WTC11 (cell line): ENCODE data around the gene DUSP1. TPM values are rescaled to one million over a fixed set of nuclear protein-coding genes. Genes with fewer than 3 reads are reported as not detected.

Experiments
- ATAC-seq: fragments of 200-7000 bp; cut with Tn5 transposase; 2 replicates; pipeline ENCODE4 v1.10.0; 2021; ENCODE audit warnings: mild to moderate bottlenecking, moderate library complexity
- CTCF ChIA-PET: fragments of 300-600 bp; sonication (Branson Sonifier 250); formaldehyde crosslinking; loops from one replicate; lab custom pipeline; 2021; ENCODE audit warnings: antibody characterized with exemption; lab: Charles Lee
- POLR2A ChIA-PET: fragments of 350-600 bp; sonication (Branson Sonifier 250); formaldehyde crosslinking; loops from one replicate; lab custom pipeline; 2021; ENCODE audit warnings: antibody characterized with exemption; lab: Charles Lee
- DNase-seq: peaks from one replicate; pipeline ENCODE4 v3.0.0; 2021; ENCODE audit warnings: low spot score
- H3K27ac Mint-ChIP-seq: 2 replicates; pipeline ENCODE4 v1.8.0; 2021; ENCODE audit warnings: mixed read lengths
- H3K27me3 Mint-ChIP-seq: 2 replicates; pipeline ENCODE4 v1.8.0; 2021; ENCODE audit warnings: low read depth, mild to moderate bottlenecking, moderate library complexity, mixed read lengths
- H3K36me3 Mint-ChIP-seq: 2 replicates; pipeline ENCODE4 v1.8.0; 2021; ENCODE audit warnings: mixed read lengths
- H3K4me1 Mint-ChIP-seq: 2 replicates; pipeline ENCODE4 v1.8.0; 2022; ENCODE audit warnings: mixed read lengths
- H3K4me3 Mint-ChIP-seq: 2 replicates; pipeline ENCODE4 v1.8.0; 2021; ENCODE audit warnings: mild to moderate bottlenecking, moderate library complexity, mixed read lengths
- H3K9me3 Mint-ChIP-seq: 2 replicates; pipeline ENCODE4 v1.8.0; 2021; ENCODE audit warnings: mixed read lengths
- CREB1 ChIP-seq: sonication (generic); formaldehyde crosslinking; IDR thresholded peaks from 2 replicates; pipeline ENCODE4 v1.8.0; 2023; ENCODE audit warnings: mild to moderate bottlenecking, missing genetic modification reagents
- ETV6 ChIP-seq: sonication (generic); formaldehyde crosslinking; IDR thresholded peaks from 2 replicates; pipeline ENCODE4 v1.8.1; 2022; ENCODE audit warnings: mild to moderate bottlenecking, missing genetic modification reagents
- FOXJ3 ChIP-seq: sonication (generic); formaldehyde crosslinking; IDR thresholded peaks from 2 replicates; pipeline ENCODE4 v1.9.0; 2021; ENCODE audit warnings: missing genetic modification reagents, mild to moderate bottlenecking, borderline replicate concordance
- FOXK1 ChIP-seq: sonication (generic); formaldehyde crosslinking; IDR thresholded peaks from 2 replicates; pipeline ENCODE4 v1.8.0; 2022; ENCODE audit warnings: mild to moderate bottlenecking, moderate library complexity, missing genetic modification reagents
- HMGA2 ChIP-seq: fragments of 250-450 bp; sonication (Bioruptor Pico); IDR thresholded peaks from 2 replicates; pipeline ENCODE4 v1.4.0; 2021; ENCODE audit warnings: mild to moderate bottlenecking, moderate library complexity
- HMGXB4 ChIP-seq: sonication (generic); formaldehyde crosslinking; IDR thresholded peaks from 2 replicates; pipeline ENCODE4 v1.8.1; 2023; ENCODE audit warnings: mild to moderate bottlenecking, moderate library complexity, missing genetic modification reagents
- JAZF1 ChIP-seq: fragments of 250-450 bp; sonication (Bioruptor Pico); IDR thresholded peaks from 2 replicates; pipeline ENCODE4 v1.9.0; 2021; ENCODE audit warnings: moderate library complexity, mild to moderate bottlenecking, inconsistent platforms
- MLX ChIP-seq: sonication (generic); formaldehyde crosslinking; IDR thresholded peaks from 2 replicates; pipeline ENCODE4 v1.8.1; 2023; ENCODE audit warnings: mild to moderate bottlenecking, missing genetic modification reagents, moderate library complexity
- MYBL2 ChIP-seq: sonication (generic); formaldehyde crosslinking; IDR thresholded peaks from 2 replicates; pipeline ENCODE4 v1.8.1; 2023; ENCODE audit warnings: mild to moderate bottlenecking, moderate library complexity, missing genetic modification reagents
- NFE2L1 ChIP-seq: sonication (generic); formaldehyde crosslinking; IDR thresholded peaks from 2 replicates; pipeline ENCODE4 v1.8.1; 2023; ENCODE audit warnings: missing genetic modification reagents
- NR1H2 ChIP-seq: sonication (generic); formaldehyde crosslinking; IDR thresholded peaks from 2 replicates; pipeline ENCODE4 v1.9.0; 2021; ENCODE audit warnings: mild to moderate bottlenecking, moderate library complexity, missing genetic modification reagents
- PREB ChIP-seq: sonication (generic); formaldehyde crosslinking; IDR thresholded peaks from 2 replicates; pipeline ENCODE4 v1.8.1; 2022; ENCODE audit warnings: mild to moderate bottlenecking, missing genetic modification reagents, moderate library complexity, borderline replicate concordance
- RORB ChIP-seq: fragments of 250-450 bp; sonication (Bioruptor Pico); IDR thresholded peaks from 2 replicates; pipeline ENCODE4 v1.9.0; 2021; ENCODE audit warnings: mild to moderate bottlenecking
- TCF7 ChIP-seq: sonication (generic); formaldehyde crosslinking; IDR thresholded peaks from 2 replicates; pipeline ENCODE4 v1.8.0; 2022; ENCODE audit warnings: mild to moderate bottlenecking, low read depth, missing genetic modification reagents, moderate library complexity
- ZNF121 ChIP-seq: sonication (generic); formaldehyde crosslinking; IDR thresholded peaks from 2 replicates; pipeline ENCODE4 v1.8.0; 2023; ENCODE audit warnings: missing genetic modification reagents
- ZNF138 ChIP-seq: sonication (generic); formaldehyde crosslinking; conservative IDR thresholded peaks from 2 replicates; pipeline ENCODE4 v1.8.1; 2022; ENCODE audit warnings: mild to moderate bottlenecking, moderate library complexity, missing genetic modification reagents
- ZNF416 ChIP-seq: fragments of 250-450 bp; sonication (Bioruptor Pico); IDR thresholded peaks from 2 replicates; pipeline ENCODE4 v1.9.0; 2021; ENCODE audit warnings: mild to moderate bottlenecking, inconsistent platforms
- total RNA-seq: library from RNA; stranded (reverse); gene quantifications from 3 replicates; pipeline ENCODE4 v1.2.3, GENCODE V29; 2021
- TF ChIP-seq, protein P1 (sequence below): sonication (generic); formaldehyde crosslinking; IDR thresholded peaks from 2 replicates; pipeline ENCODE4 v1.8.1; 2022; ENCODE audit warnings: mild to moderate bottlenecking, moderate library complexity, missing genetic modification reagents
- TF ChIP-seq, protein P2 (sequence below): sonication (generic); formaldehyde crosslinking; IDR thresholded peaks from 2 replicates; pipeline ENCODE4 v1.8.0; 2022; ENCODE audit warnings: mild to moderate bottlenecking, missing genetic modification reagents
- TF ChIP-seq, protein P3 (sequence below): sonication (generic); formaldehyde crosslinking; IDR thresholded peaks from 2 replicates; pipeline ENCODE4 v1.8.1; 2023; ENCODE audit warnings: mild to moderate bottlenecking, missing genetic modification reagents, borderline replicate concordance
- TF ChIP-seq, protein P4 (sequence below): fragments of 250-450 bp; sonication (Bioruptor Pico); IDR thresholded peaks from 2 replicates; pipeline ENCODE4 v1.9.0; 2021; ENCODE audit warnings: mild to moderate bottlenecking

Gene DUSP1
- total RNA-seq, 1 experiment from 2014 or later: 9.5 TPM

GRCh38 chr5:172797771-172798191 is 26.8 kb upstream of the DUSP1 start (continued):
- TF ChIP-seq NR1H2: no peak
- no peak for TF ChIP-seq ZNF416 (CRISPR knock-in tag)
- no peak for TF ChIP-seq NFE2L1 (CRISPR knock-in tag)
- TF ChIP-seq, protein P1, sequence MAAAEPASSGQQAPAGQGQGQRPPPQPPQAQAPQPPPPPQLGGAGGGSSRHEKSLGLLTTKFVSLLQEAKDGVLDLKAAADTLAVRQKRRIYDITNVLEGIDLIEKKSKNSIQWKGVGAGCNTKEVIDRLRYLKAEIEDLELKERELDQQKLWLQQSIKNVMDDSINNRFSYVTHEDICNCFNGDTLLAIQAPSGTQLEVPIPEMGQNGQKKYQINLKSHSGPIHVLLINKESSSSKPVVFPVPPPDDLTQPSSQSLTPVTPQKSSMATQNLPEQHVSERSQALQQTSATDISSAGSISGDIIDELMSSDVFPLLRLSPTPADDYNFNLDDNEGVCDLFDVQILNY: no peak
- TF ChIP-seq FOXJ3 (CRISPR knock-in tag): no peak
- TF ChIP-seq, all 79 proteins: peak for 0

GRCh38 chr5:172796306-172796705 is 25.3 kb upstream of the DUSP1 start:
- no peak for DNase-seq
- peaks cover 8% of the 10 kb centered on the region for H3K4me1 Mint-ChIP-seq
- ChIA-PET CTCF (no interaction called here), POLR2A (no interaction called here)
- peaks cover 5% of the 10 kb centered on the region; the same call in 1 of the 2 replicates for H3K27me3 Mint-ChIP-seq
- no peak for ATAC-seq
- no peak overlapping the region for H3K4me3 Mint-ChIP-seq
- H3K27ac Mint-ChIP-seq: no peak overlapping the region
- TF ChIP-seq MYBL2 (CRISPR knock-in tag) (no peak), ETV6 (CRISPR knock-in tag) (no peak), ZNF138 (CRISPR knock-in tag) (no peak), TCF7 (CRISPR knock-in tag) (no peak), ZNF121 (CRISPR knock-in tag) (no peak), JAZF1 (CRISPR knock-in tag) (no peak), PREB (CRISPR knock-in tag) (no peak), FOXK1 (CRISPR knock-in tag) (no peak)
- TF ChIP-seq, protein P2, sequence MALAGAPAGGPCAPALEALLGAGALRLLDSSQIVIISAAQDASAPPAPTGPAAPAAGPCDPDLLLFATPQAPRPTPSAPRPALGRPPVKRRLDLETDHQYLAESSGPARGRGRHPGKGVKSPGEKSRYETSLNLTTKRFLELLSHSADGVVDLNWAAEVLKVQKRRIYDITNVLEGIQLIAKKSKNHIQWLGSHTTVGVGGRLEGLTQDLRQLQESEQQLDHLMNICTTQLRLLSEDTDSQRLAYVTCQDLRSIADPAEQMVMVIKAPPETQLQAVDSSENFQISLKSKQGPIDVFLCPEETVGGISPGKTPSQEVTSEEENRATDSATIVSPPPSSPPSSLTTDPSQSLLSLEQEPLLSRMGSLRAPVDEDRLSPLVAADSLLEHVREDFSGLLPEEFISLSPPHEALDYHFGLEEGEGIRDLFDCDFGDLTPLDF (CRISPR knock-in tag): no peak
- TF ChIP-seq, protein P3, sequence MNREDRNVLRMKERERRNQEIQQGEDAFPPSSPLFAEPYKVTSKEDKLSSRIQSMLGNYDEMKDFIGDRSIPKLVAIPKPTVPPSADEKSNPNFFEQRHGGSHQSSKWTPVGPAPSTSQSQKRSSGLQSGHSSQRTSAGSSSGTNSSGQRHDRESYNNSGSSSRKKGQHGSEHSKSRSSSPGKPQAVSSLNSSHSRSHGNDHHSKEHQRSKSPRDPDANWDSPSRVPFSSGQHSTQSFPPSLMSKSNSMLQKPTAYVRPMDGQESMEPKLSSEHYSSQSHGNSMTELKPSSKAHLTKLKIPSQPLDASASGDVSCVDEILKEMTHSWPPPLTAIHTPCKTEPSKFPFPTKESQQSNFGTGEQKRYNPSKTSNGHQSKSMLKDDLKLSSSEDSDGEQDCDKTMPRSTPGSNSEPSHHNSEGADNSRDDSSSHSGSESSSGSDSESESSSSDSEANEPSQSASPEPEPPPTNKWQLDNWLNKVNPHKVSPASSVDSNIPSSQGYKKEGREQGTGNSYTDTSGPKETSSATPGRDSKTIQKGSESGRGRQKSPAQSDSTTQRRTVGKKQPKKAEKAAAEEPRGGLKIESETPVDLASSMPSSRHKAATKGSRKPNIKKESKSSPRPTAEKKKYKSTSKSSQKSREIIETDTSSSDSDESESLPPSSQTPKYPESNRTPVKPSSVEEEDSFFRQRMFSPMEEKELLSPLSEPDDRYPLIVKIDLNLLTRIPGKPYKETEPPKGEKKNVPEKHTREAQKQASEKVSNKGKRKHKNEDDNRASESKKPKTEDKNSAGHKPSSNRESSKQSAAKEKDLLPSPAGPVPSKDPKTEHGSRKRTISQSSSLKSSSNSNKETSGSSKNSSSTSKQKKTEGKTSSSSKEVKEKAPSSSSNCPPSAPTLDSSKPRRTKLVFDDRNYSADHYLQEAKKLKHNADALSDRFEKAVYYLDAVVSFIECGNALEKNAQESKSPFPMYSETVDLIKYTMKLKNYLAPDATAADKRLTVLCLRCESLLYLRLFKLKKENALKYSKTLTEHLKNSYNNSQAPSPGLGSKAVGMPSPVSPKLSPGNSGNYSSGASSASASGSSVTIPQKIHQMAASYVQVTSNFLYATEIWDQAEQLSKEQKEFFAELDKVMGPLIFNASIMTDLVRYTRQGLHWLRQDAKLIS: no peak
- H3K36me3 Mint-ChIP-seq: no peaks in the 10 kb centered on the region
- H3K9me3 Mint-ChIP-seq: no peaks in the 10 kb centered on the region

DNA sequence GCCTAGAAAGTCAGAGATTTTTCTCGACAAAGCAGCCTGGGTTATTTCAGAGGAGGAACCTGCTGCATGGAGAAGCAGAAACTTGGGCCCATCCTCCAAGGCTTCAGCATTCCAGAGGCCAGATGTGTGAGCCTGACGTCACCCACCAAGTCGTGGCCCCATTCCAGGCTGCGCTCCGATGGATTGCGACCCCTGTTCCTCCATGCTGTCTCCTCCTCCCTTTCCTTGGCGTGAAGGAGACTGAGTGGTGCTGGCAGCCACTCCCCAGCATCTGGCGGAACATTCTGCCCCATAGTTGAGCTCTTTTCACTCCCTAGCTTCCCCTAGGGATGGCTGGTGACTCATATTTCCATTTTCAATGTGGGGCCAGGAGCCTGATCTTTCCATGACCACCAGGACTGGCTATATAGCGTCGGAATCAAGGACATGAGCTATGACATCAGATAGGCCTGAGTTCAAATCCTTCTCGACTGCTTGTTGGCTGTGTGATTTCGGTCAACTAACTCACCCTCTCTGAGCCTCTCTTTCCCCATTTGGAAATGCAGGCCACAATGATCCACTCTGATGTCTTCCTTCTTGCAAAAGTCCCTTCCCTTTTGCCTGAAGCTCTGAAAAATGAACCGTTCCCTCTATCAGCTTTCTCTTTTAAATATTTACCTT is 24.5 kb upstream of the DUSP1 start:
- DNase-seq: no peak
- Mint-ChIP-seq H3K27me3 (peaks cover 5% of the 10 kb centered on the region; the same call in 1 of the 2 replicates), H3K36me3 (no peaks in the 10 kb centered on the region), H3K27ac (no peak overlapping the region), H3K4me1 (peaks cover 8% of the 10 kb centered on the region), H3K9me3 (no peaks in the 10 kb centered on the region), H3K4me3 (no peak overlapping the region)
- ChIA-PET POLR2A (no interaction called here), CTCF (interaction anchor here (1.7 to 2.7 kb wide), 2 partner anchors 24 to 144 kb away, joined by 4 to 11 read pairs; no protein-coding TSS in a partner anchor)
- no peak for ATAC-seq
- TF ChIP-seq RORB (CRISPR knock-in tag) (no peak), HMGXB4 (no peak), CREB1 (no peak), MLX (CRISPR knock-in tag) (no peak), HMGA2 (CRISPR knock-in tag) (no peak)
- TF ChIP-seq, protein P4, sequence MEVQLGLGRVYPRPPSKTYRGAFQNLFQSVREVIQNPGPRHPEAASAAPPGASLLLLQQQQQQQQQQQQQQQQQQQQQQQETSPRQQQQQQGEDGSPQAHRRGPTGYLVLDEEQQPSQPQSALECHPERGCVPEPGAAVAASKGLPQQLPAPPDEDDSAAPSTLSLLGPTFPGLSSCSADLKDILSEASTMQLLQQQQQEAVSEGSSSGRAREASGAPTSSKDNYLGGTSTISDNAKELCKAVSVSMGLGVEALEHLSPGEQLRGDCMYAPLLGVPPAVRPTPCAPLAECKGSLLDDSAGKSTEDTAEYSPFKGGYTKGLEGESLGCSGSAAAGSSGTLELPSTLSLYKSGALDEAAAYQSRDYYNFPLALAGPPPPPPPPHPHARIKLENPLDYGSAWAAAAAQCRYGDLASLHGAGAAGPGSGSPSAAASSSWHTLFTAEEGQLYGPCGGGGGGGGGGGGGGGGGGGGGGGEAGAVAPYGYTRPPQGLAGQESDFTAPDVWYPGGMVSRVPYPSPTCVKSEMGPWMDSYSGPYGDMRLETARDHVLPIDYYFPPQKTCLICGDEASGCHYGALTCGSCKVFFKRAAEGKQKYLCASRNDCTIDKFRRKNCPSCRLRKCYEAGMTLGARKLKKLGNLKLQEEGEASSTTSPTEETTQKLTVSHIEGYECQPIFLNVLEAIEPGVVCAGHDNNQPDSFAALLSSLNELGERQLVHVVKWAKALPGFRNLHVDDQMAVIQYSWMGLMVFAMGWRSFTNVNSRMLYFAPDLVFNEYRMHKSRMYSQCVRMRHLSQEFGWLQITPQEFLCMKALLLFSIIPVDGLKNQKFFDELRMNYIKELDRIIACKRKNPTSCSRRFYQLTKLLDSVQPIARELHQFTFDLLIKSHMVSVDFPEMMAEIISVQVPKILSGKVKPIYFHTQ (CRISPR knock-in tag): no peak
